HG02943 (cell line): ENCODE results near the gene H3-3A.
"Not testable (repeated sequence)": the region's sequence is repeated elsewhere in the genome, so short reads cannot be mapped to it uniquely, and the experiment has no call there.

Source experiments
- ATAC-seq: cut with Tn5 transposase; IDR thresholded peaks from one replicate; pipeline ENCODE4 v1.9.1; 2021; ENCODE audit warnings: mild to moderate bottlenecking, low read depth, moderate library complexity; ENCODE audit not compliant: unreplicated experiment

The H3-3A gene

GRCh38 chr1:226082959-226083301 is 20.4 kb downstream of the H3-3A start:
- ATAC-seq, result peak; percentile 24

GRCh38 chr1:226083302-226084101 is 21.0 kb downstream of the H3-3A start:
- ATAC-seq, result peak; percentile 65

- ATAC-seq, result no peak
These were observed 23.3 kb downstream of the H3-3A start for GRCh38 chr1:226085675-226086285.

GRCh38 chr1:226086776-226087175 is 24.3 kb downstream of the H3-3A start:
- ATAC-seq, result no peak

DNA sequence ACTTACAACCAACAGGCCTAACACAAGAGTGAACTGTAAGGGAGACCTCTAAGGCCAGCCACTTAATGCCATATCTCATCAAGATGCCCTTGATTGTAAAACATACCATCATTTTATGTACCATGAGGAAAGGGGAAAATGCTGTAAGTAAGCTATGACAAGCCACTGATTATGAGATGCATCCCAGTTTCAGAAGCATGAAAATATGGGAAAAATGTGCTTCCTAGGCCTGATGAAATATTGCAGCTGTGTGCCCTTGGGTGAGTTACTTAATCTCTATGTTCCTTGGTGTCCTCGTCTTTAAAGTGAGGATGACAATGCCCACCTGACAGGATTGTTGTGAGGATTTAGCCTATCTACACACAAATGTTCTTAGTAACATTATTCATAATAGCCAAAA is 28.9 kb downstream of the H3-3A start:
- ATAC-seq, result no peak

DNA sequence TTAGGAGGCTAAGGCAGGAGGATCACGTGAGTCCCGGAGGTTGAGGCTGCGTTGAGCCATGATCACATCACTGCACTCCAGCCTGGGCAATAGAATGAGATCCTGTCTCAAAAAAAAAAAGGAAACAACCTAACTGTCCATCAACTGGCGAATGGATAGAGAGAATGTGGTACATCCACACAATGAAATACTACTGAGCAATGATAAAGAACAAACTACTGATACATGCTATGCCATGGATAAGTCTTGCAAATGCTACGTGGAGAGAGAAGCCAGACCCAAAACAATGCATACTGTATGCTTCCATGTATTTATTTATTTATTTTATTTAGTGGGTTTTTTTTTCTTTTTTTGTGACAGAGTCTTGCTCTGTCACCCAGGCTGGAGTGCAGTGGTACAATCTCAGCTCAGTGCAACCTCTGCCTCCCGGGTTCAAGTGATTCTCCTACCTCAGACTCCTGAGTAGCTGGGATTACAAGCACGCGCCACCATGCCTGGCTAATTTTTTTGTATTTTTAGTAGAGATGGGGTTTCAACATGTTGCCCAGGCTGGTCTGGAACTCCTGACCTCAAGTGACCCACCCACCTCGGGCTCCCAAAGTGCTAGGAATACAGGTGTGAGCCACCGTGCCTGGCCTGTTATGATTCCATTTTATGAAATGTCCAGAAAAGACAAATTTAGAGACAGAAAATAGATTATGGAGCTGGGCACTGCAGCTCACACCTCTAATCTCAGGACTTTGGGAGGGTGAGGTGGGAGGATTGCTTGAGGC is 29.7 kb downstream of the H3-3A start:
- ATAC-seq, result not testable (repeated sequence)

DNA sequence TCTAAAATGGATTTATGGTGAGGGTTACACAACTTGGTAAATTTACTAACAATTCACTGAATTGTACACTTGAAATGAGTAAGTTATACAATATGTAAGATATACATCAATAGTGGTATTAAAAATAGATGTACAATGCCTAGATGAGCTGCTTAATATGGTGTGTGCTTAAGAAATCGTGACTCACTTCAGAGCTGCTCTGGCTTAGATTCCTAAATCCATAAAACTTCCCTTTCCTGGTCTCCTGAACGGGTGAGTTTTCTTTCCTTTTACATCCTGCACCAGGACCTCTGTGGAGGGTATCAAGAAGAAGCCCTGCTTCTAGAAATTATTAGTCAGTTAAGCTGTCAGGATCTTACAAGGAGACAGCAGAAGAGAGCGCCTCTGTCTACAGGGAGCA is 30.4 kb downstream of the H3-3A start:
- no peak for ATAC-seq

DNA sequence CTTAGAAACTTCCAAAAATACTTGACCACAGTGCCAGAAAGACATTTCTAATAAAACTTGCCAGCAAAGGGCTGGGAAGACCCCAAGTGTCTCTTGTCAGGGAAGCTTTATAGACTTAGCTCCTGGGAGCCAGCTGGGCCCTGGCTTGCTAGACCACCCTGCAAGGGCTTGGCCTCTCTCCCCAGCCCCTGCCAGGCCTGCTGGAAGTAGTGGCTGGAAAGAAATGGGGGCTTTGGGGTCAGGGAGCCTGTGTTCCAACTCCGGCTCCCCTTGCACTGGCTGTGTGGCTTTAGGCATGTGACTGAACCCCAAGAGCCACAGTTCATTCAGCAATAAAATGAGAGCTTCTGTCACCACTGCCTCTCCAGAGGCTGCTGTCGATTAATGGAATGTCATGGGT is 31.1 kb downstream of the H3-3A start:
- ATAC-seq, result no peak

- no peak for ATAC-seq
These were observed 31.9 kb downstream of the H3-3A start for GRCh38 chr1:226094451-226094850.

DNA sequence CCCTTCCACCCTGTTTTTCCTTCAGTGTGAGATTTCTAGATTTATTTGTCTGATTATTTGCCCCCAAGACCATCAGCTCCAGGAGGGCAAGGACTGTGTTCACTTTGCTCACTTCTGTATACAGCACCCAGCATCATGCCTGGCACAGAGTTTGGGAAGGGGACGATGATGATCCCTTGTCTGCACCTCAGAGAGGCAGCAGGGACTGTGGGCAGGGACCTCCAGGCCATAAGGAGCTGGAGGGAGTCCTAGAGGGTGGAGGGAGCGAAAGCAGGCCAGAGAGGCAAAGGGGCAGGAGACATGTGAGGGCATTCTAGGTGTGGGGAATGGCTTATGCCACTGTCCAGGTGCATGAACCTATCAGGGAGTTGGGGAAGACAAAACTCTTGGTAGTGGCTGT is 32.8 kb downstream of the H3-3A start:
- ATAC-seq, result no peak

- ATAC-seq, result no peak
These were observed 35.5 kb downstream of the H3-3A start for GRCh38 chr1:226097866-226098625.

- no peak for ATAC-seq
These were observed 36.6 kb downstream of the H3-3A start for GRCh38 chr1:226098870-226099835.

- no peak for ATAC-seq
These were observed 38.2 kb downstream of the H3-3A start for GRCh38 chr1:226100436-226101391.

GRCh38 chr1:226104671-226105121 is 42.2 kb downstream of the H3-3A start:
- ATAC-seq, result no peak

- no peak for ATAC-seq
These were observed 45.2 kb downstream of the H3-3A start for GRCh38 chr1:226107471-226108460.

DNA sequence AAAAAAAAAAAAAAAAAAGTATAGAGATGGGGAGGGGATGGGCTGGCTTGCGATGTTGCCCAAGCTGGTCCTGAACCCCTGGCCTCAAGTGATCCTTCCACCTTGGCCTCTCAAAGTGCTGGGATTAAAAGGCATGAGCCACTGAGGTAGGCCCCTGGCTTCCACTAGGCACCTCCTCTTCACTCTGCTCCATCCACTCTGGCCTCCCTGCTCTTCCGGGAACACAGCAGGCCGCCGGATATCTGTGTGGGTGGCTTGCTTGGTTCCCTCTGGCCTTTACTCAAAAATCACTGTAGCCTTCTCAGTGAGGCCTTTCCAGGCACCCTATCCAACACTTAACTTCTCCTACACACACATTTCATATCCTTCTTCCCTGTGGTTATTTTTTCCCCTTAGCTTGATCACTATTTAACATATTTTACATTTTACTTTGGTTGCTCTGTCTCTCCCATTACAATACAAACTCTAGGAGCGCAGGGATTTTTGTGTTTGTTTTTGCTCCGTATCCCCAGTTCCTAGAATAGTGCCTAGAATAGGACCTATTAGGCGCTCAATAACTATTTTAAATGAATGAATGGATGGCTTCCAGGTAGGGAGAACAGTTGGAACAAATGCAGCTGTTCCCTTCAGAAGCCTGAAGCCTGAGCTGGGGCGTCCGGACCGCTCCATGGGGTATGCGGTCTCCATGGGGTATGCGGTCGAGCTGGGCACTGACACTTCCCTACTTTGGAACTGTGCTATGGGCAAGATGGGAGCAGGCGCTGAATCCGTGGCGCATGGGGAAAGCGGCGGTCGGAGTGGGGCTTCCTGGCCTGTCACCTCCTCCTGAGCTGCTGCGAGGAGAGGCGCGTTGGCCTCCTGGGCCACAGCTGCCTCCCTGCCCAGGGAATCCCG is 46.7 kb downstream of the H3-3A start:
- ATAC-seq, result peak; percentile 10
